ENCODE data around the gene PPP1R18. TPM values are rescaled to one million over a fixed set of nuclear protein-coding genes. Genes with fewer than 3 reads are reported as not detected.

PPP1R18 gene
- total and polyA plus RNA-seq, 9 of the 15 experiments (the other 6 are each of a cell fraction or from before 2014, with no cell fraction given), result 12.0 to 99.2 (median 42.6) TPM

- ATAC-seq (peak; percentile 87), FAIRE-seq (peak; percentile 81), DNase-seq (ENCODE audit: extremely low read depth in 1 of 4, low spot score in 3 of 4) (peak; percentile 95 to 99 (median 98))
- no peaks in the 10 kb centered on the region for H3K9me3 ChIP-seq (replicated peaks; ENCODE audit: control insufficient read depth, insufficient read depth, low read depth, low read length)
- H4K20me1 ChIP-seq (replicated peaks; ENCODE audit: control insufficient read depth, insufficient read depth, low read length), result no peaks in the 10 kb centered on the region
- H3K4me3 ChIP-seq, result peak within 1 kb of the TSS; percentile 68
- peak within 1 kb of the TSS; percentile 75 to 99 for H3K9ac ChIP-seq (ENCODE audit: insufficient read depth in 1 of 2, low read depth in 2 of 2, low read length in 2 of 2)
- H3K79me2 ChIP-seq (ENCODE audit: control insufficient read depth, insufficient read depth, low read length), result peaks cover 44% of the 10 kb centered on the region
- 2% methylated on average over 23 of the region's 37 CpGs for WGBS (ENCODE audit: insufficient coverage, low coverage, missing lambda C conversion rate)
- in situ Hi-C loops (cut with MboI), result no loop called here
- peak within 1 kb of the TSS; percentile 90 for H2AFZ ChIP-seq (ENCODE audit: low read depth, low read length)
- H3K9me1 ChIP-seq (ENCODE audit: control insufficient read depth, insufficient read depth, low read length), result no peaks in the 10 kb centered on the region
- ChIA-PET CTCF (ENCODE audit: low intra/inter-chr PET ratio) (interaction anchor here (0.6 kb wide), 1 partner anchor 114 kb away, joined by 5 read pairs; no protein-coding TSS in a partner anchor), POLR2A (interaction anchor here (0.5 to 3.9 kb wide), 13 partner anchors 10 to 796 kb away, joined by 3 to 46 read pairs (median 5); partner anchors contain the start of genes MDC1 and MRPS18B)
- H3K27ac ChIP-seq (ENCODE audit: extremely low read depth, low read depth, low read length), result peak within 1 kb of the TSS; percentile 83
- H3K36me3 ChIP-seq (ENCODE audit: control insufficient read depth, insufficient read depth, low read length), result peaks cover 30% of the 10 kb centered on the region
- H3K4me2 ChIP-seq (ENCODE audit: insufficient read depth, low read length), result peak within 1 kb of the TSS; percentile 97
- peaks cover 15 to 29% of the 10 kb centered on the region in 2 experiments for H3K4me1 ChIP-seq (replicated peaks in 1 of 2; ENCODE audit: control insufficient read depth in 2 of 2, insufficient read depth in 2 of 2, low read length in 2 of 2)
- intact Hi-C loops (cut with micrococcal nuclease), result loop anchor here (2.0 kb wide), 1 partner anchor 30 kb away; the partner anchor contains the start of genes MRPS18B and PPP1R10
- H3K27me3 ChIP-seq (ENCODE audit: control insufficient read depth in 2 of 2, insufficient read depth in 2 of 2, low read length in 2 of 2), result no peaks in the 10 kb centered on the region
- TSS peak; percentile 67 for BruUV-seq (replicated peaks)
- TF ChIP-seq FOSL1 (tag; conservative IDR thresholded peaks at IDR 0.05) (0 out of 2 replicates have a peak, but pooled peaks have one; percentile 6), HNRNPLL (IDR thresholded peaks at IDR 0.05; ENCODE audit: low read depth, low read length, poor library complexity, severe bottlenecking) (peak; percentile 63), MAFF (IDR thresholded peaks at IDR 0.05; ENCODE audit: low read length) (no peak), EP400 (IDR thresholded peaks at IDR 0.05) (no peak; the same call in 1 of the 2 replicates), POLR2G (IDR thresholded peaks at IDR 0.05; ENCODE audit: low read depth, low read length) (no peak), ZBTB8A (IDR thresholded peaks at IDR 0.05; ENCODE audit: partially characterized antibody) (no peak), SMARCB1 (IDR thresholded peaks at IDR 0.05; ENCODE audit: insufficient read length, low read depth) (no peak), ZNF778 (CRISPR knock-in tag; IDR thresholded peaks at IDR 0.05) (no peak), ZNF518B (CRISPR knock-in tag; IDR thresholded peaks at IDR 0.05) (no peak), SMAD1 (IDR thresholded peaks at IDR 0.05; ENCODE audit: low read depth, low read length, partially characterized antibody) (no peak), ZNF717 (CRISPR knock-in tag; IDR thresholded peaks at IDR 0.05) (no peak), ZNF134 (CRISPR knock-in tag; conservative IDR thresholded peaks at IDR 0.05) (no peak), ZNF740 (CRISPR knock-in tag; IDR thresholded peaks at IDR 0.05) (peak; percentile 98), ZNF740 (tag; IDR thresholded peaks at IDR 0.05) (peak in 1 of 2 experiments; percentile 96; a peak in 2 of 4 replicates), CBFB (CRISPR knock-in tag; IDR thresholded peaks at IDR 0.05) (peak; percentile 69; the same call in 1 of the 2 replicates), STAT5A (IDR thresholded peaks at IDR 0.05; ENCODE audit: borderline replicate concordance, low read length) (no peak), CBX3 (IDR thresholded peaks at IDR 0.05; ENCODE audit: borderline replicate concordance in 1 of 2, low read length in 2 of 2) (no peak), RCOR1 (IDR thresholded peaks at IDR 0.05; ENCODE audit: borderline replicate concordance in 1 of 2, low read depth in 2 of 2, low read length in 2 of 2) (no peak)
These were observed 39.8 kb downstream of the PPP1R18 start, which contains the start of gene C6orf136 for GRCh38 chr6:30646450-30647241. C6orf136 (plus strand) TSS chr6:30647133; CDS start chr6:30647232, 99 bp downstream.
